Ramos (cell line): ENCODE data around the gene DPM2.

Source experiments
- in situ Hi-C: fragments of 300-500 bp; cut with MboI; formaldehyde crosslinking; loops from one replicate; pipeline ENCODE4 v1.14.3; 2022; ENCODE audit warnings: low sequenced_read_pairs; ENCODE audit not compliant: unreplicated experiment

DPM2 gene

DNA sequence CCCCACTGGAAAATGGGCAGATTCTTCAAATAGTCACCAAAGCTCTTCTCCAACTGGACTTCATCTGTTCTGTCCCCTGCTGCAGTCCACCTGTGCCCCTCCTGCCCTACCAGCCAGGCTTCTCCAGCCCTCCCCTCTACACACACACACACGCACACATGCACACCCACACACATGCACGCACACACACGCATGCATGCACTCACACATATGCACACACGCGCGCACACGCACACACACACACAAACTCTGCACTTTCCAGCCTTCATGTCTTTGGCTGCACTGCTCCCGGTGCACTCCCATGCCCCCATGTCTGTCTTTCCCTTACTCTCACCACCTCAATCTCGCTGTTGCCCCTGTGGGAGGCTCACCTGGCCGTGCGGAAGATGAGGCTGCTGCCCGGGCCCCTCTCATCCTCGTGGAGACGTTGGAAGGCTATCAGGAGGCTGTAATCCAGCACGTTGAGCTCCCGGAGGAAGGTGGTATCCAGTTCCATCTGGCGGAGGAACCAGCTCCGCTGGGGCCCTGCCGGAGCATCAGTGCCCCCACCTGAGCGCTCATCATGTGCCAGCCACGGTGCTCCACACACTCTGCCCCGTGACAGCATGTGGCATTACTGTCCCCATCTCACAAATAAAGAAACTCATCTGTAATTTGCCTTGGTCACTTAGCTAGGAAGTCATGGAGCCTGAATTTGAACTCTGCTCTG is 12.8 kb downstream of the DPM2 start:
- in situ Hi-C loops, result loop anchor here (5.0 to 10.0 kb wide), 2 partner anchors 330 to 423 kb away; no protein-coding TSS in a partner anchor

DNA sequence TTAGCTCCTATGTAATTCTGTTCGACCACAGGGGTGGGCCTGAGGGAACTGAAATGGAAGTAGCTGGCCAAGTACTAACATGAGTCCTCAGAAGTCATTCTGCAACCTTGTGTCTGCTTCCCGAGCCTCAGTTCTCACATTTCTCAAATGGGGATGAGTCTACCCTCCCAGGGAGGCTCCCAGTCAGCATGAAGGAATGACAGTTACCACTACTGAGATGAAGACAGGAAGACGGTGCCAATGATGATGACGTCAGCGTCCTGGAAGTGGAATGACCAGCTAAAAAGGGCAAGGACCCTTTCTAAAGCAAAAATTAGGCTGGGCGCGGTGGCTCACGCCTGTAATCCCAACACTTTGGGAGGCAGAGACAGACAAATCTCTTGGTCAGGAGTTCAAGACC is 13.9 kb downstream of the DPM2 start:
- in situ Hi-C loops, result loop anchor here (5.0 to 10.0 kb wide), 2 partner anchors 329 to 421 kb away; no protein-coding TSS in a partner anchor

DNA sequence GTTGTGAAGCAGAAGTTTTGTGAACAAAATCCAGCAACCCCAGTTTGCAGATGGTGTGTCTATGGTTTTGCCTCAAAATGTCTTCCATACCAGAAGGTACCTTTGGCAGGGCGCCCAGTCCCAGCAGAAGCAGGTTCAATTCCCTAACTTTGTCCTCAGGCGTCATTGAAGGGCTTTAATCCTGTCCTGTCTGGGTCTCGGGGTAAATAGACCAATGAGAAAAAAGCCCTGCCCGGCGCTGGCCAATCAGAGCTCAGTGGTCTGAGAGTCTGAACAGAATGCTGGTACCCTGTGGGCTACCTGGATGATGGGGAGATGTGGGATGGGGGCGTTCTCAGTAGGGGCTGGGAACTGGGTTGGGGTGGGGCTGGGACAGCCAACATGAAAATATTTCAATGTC is 14.6 kb downstream of the DPM2 start:
- in situ Hi-C loops, result loop anchor here (5.0 to 10.0 kb wide), 2 partner anchors 328 to 421 kb away; no protein-coding TSS in a partner anchor

DNA sequence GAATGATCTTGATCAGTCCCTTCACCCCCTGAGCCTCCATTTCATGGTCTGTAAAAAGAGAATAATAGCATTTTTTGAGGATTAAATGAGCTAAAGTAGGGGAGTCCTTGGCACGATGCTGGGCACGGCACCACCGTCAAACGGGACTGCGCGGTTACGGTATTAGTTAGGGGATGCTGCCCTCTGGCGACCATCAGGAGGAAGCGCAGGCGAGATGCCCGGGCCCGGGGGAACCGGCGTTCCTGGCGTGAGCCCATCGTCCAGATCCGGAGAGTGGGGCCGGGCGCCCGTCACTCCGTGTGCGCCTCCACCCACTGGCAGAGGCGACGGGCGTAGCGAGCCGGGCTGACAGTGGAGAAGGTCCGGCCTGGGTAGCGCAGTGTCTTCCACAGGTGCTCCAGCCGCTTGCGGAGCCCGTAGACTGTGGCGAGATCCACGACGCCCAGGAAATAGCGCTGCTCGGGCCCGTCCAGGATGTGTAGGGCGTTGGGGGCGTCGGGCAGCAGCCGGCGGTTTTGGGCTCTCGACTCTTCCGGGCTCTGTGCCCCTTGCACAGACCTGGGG is 16.0 kb downstream of the DPM2 start:
- in situ Hi-C loops, result loop anchor here (5.0 to 10.0 kb wide), 2 partner anchors 327 to 419 kb away; no protein-coding TSS in a partner anchor

DNA sequence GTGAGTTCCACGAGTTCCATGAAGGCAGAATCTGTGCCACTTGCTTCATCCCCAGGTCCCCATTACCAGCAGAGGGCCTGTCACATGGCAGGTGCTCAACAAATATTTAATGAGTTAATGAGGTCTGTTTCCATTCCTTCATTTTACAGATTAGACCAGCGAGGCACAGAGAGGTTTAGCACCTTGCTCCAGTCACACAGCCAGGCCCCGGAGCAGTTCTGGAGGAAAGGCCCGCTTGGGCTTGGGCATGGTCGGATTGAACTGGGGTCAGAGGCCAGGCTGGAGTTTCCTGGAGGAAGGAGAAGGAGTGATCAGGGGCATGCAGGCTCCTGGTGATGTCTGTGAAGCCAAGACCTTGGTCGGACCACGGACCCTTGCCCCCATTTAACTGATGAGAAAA is 16.9 kb downstream of the DPM2 start:
- in situ Hi-C loops, result loop anchor here (5.0 to 10.0 kb wide), 2 partner anchors 326 to 418 kb away; no protein-coding TSS in a partner anchor

DNA sequence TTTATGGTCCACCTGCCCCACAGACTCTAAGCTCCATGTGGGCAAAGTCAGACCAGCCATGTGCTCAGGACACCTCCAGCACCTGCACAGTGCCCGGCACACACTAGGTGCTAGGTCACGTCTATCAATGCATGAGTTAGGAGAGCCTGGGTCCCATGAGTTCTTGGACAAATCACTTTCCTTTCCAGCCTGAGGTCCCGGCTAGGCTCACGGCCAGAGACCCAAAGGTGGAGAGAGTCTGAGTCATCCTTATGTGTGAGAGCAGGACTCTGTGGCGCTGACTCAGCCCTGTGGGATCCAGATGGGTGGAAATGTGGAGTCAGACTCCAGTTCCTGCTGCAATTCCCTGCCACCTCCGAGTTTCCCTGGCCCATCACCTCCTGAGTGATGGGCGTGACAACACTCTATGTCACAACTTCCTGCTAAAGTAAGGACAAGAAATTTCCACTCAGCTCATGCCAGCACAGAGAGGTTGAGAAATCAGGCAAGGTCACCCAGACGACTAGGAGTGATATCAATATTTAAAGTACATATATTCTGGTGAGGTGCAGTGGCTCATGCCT is 18.3 kb downstream of the DPM2 start:
- in situ Hi-C loops, result no loop called here

DNA sequence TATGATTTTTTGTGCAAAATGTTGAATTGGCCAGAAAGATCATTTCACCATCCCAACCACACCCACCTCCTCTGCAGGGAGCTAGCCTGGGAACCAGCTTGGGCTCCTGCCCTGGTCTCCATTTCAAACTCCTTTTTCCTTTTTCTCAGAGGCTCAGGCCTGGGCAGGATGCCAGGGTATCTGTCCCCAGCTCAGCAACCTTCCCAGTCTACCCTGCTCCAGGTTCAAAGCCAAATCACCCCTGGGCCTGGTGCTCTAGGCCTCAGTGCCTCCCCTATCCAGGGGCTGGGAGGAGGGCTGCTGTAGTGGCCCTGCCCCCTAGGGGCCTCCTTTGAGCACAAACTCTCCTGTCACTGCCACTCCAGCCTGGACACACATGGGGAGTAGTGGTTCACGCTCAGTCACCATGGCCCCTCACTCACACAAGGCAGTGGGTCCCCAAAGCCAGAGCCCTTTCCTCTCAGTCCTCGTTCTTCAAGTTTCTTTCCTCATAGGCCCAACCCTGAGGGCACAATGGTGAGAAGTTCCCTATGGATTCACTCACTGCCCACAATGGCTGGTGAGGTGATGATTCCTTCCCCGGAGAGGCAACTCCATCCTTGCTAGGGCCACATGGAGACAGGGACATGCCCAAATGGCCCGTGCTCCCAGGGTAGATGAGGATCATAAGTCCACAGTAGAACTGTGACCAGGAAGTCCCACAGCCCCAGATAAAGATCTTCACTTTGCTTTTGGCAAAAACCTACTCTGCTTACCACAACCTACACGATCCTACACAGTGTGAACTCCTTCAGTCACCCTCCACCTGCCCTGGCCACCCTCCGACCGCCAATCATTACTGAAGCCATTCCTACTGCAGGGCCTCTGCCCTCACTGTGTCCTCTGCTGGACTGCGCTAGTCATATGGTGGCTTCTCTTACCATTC is 19.2 kb downstream of the DPM2 start:
- in situ Hi-C loops, result no loop called here

DNA sequence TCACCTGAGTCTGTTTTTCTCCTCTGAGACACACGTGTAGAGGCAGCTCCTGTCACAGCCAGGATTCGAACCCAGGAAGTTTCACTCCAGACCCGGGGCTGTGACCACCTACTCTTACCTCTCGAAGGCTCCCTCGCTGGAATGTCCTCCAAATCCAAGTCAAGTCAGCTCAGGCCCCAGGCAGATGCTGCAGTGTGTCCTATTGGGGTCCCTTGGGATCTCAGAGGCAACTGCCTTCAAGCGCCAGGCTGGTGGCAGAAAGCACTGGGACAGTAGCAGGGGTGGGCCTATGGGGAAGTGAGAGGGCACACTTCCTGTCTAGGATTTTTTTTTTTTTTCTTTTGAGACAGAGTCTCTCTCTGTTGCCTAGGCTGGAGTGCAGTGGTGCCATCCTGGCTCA is 20.1 kb downstream of the DPM2 start:
- in situ Hi-C loops, result no loop called here

DNA sequence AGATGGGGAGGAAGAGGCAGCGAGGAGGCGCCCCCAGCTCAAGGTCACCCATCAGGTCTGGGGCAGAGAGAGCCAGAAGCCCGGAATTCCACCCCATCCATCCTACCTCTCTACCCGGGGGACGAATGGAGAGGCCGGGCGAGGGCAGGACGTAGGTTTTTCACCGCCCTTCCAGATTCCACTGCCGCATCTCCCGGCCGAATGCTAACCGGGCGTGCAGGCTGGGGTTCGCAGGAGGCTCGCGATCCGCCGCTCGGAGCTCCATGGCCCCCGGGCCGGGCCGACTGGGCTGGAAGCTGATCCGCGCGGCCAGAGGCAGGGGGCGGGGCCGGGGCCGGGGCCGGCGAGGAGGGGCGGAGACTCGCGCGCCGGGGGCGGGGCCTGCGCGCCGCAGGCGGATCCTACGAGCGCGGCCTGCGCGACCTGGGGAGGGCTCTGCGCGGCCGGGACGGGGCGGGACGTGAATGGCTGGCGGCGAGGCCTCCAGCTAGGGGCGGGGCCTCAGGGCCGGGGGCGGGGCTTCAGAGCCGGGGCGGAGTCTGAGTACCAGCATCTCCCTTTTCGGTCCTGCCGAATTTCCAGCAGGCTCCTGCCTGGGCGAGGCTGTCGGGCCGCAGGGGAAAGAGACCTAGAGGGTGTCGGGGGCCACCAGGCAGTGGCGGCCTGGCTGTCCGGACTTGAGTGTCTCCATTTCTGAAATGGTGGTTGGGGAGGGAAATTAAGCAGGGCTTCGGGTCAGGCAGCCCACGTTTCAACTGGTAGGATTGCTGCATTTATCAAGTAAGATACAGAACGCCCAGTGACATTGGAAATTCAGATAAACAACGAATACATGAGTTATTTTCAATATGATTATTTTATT is 20.7 kb downstream of the DPM2 start, which contains the start of gene ST6GALNAC4:
TSS of gene ST6GALNAC4 (minus strand) at position 322 of the 862 bp plus-strand sequence. CDS start 622 bp downstream, outside the sequence.
- in situ Hi-C loops, result no loop called here

DNA sequence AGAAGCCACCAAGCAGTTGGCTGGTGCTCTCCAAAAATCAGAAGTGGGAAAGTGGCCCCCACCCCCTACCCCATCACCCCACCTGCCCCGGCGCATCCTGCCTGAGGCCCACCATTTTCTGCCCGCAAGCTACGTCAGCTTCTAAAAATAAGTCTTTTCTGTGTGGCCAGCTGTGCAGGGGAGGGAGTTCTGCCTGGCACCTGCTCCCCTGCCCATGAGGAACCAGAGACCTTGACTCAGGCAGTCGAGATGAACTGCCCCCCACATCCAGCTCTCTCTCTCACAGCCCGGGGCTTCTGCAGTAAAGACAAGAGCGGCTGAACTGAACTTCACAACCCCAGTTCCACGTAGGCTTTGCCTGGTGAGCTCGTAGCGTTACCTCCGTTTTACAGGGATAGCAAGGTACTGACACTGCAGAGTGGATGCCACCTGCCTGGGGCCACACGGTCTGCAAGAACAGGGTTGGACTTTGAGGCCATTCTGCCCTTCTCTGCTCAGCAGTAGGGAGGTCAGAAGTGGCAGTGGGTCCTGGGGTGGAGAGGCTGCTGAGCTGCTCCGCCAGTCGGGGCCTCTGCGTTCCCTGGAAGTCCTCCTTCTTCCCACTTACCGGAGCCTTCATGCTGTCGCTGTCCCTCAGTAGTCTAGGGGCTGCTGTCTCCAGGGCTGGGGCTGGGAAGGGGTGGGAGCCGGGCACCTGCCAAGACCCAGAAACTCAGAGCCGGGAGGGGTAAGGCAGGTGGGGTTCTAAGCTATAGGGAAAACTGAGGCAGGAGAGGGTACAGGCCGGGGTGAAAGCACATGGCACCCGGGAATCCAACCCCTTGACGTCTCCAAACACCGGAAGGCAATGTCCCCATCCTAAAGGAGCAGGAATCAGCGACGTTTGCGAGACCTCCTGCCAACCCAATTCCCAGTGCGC is 21.6 kb downstream of the DPM2 start:
- in situ Hi-C loops, result no loop called here

DNA sequence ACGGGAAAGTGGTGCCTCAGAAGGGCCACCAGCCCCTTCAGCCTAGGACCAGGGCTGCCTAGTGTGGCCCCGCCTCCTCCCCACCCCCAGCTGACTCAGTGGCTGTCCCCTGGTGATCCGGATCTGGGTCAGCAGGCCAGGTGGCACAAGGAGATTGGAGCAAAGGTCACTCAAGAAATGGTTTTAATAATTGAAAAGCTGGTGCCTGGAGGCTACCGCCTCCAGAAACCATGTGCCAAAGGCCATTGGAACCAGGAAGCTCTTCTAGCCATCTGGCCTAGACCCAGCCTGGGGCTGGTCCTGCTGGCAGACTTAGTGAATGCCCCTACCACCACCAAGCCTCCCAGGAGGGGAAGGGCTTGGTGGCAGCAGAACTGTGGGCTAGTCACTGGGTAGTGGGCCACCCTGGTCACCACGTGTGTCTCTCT is 22.3 kb downstream of the DPM2 start:
- in situ Hi-C loops, result no loop called here

DNA sequence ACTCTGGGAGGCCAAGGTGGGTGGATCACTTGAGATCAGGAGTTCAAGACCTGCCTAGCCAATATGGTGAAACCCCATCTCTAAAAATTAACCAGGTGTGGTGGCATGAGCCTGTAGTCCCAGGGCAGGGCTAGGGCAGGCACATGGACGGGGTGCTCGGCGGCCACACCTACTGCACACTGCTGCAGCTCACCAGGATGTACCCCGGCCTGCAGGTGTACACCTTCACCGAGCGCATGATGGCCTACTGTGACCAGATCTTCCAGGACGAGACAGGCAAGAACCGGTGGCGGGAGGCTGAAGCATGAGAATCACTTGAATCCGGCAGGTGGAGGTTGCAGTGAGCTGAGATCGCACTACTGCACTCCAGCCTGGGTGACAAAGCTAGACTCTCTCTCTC is 24.0 kb downstream of the DPM2 start:
- in situ Hi-C loops, result loop anchor here (5.0 kb wide), 1 partner anchor 131 kb away; no protein-coding TSS in a partner anchor

DNA sequence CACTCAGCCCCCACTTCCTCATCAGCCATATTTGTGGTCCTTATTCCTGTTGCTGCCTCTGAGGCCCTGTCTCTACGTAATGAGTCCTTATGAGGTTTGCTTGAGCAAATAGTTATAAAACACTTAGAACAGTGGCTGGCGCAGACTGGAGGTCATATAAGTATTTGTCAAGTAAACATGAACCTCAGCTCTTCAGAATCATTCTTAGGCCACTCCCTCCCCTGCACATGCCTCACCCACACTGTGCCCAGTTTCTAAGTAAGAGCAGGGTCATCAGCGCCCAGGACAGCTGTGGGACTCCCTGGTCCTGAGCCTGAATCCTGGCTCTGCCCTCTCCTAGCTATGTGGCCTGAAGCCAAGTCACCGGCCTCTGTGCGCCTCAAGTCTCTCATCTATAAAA is 24.8 kb downstream of the DPM2 start:
- in situ Hi-C loops, result loop anchor here (5.0 kb wide), 1 partner anchor 131 kb away; no protein-coding TSS in a partner anchor

DNA sequence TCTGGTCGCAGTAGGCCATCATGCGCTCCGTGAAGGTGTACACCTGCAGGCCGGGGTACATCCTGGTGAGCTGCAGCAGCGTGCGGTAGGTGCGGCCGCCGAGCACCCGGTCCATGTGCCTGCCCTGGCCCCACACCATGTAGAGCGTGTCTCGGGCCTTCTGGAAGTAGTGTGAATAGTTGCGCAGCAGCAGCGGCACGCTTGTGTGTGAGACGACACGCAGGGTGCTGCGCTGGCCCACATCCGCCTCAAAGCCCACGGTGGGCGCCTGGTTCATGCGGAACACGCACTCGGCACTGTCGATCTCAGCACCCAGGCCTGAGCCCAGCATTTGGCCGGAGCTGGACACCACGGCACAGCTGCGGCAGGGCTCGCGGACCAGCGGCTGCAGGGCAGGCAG is 25.4 kb downstream of the DPM2 start:
- in situ Hi-C loops, result loop anchor here (5.0 kb wide), 1 partner anchor 130 kb away; no protein-coding TSS in a partner anchor

DNA sequence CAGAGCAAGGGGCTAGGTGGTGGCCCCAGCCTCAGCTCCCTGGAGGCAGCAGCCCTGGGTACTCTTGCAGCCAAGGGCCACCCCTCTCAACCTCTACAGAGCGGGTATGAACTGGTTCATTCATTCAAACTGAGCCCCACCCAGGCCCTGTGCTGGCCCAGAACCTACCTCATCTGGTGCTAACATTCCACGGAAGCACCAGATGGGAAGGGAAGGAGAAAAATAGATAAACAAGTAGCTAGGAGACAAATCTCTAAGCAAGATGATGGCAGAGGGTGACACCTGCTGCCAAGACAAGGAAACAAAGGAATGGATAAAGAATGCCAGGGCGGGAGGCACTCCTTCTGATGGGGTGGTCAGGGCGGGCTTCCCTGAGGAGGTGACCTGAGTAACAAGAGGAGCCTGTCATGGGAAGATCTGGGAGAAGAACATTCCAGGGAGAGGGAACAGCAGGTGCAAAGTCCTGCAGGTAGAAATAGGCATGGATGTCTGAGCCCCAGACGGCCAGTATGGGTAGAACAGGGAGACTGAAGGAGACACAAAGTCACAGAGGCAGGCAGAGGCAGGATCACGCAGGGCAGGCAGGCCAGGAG is 26.9 kb downstream of the DPM2 start:
- in situ Hi-C loops, result loop anchor here (5.0 kb wide), 1 partner anchor 128 kb away; no protein-coding TSS in a partner anchor

DNA sequence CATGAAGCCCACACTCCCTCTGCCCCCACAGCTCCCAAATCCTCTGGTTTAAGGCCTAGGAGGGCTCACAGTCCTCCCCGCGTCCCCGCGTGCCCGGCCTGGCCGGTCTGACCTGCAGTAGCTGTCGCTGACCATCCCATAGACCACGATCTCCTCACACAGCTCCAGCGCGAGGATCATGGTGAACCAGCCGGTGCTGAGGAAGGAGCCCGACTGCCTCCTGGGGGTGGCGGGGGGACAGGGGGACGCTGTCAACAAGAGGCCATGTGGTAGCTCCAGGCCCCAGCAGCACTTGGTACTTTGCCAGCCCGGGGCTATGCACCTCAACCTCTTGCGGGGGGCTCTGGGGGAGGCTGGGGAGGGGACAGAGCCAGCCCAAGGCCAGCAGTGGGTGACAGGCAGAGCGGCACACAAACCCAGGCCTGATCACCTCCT is 27.8 kb downstream of the DPM2 start:
- in situ Hi-C loops, result loop anchor here (5.0 kb wide), 1 partner anchor 128 kb away; no protein-coding TSS in a partner anchor

DNA sequence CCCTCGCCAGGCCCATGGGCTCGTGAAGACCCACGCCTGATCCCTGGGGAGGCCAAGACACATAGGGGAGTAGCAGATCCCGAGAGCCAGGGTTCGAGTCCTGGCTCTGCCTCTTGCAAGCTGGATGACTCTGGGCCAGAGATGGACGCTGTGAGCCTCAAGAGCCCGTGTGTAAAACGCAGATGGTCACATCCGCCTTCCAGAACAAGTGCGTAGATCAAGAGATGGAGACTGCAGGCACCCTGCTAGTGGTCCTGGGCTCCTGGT is 29.1 kb downstream of the DPM2 start:
- in situ Hi-C loops, result no loop called here
